T-cell (primary cell): ENCODE measurements around the gene THUMPD1. TPM values are rescaled to one million over a fixed set of nuclear protein-coding genes. Genes with fewer than 3 reads are reported as not detected.
"Not testable (repeated sequence)": the region's sequence is repeated elsewhere in the genome, so short reads cannot be mapped to it uniquely, and the experiment has no call there.

ENCODE experiments used
- ATAC-seq, 4 experiments: fragments of 200-7000 bp in 3 of 4; fragments of 150-1000 bp in 1 of 4; cut with Tn5 transposase; replicated peaks in 1 of 4; 1 replicate in 3 of 4; 2 replicates in 1 of 4; pipeline ENCODE4 v1.10.0; 2021; ENCODE audit warnings: moderate library complexity in 3 of 4, mild to moderate bottlenecking in 2 of 4, moderate number of reproducible peaks in 1 of 4
- CTCF ChIA-PET, 2 donors: fragments of 300-600 bp; sonication (Branson Sonifier 250); formaldehyde crosslinking; loops; one replicate each; lab custom pipeline; 2022; ENCODE audit warnings: antibody characterized with exemption in 2 of 2; lab: Charles Lee
- POLR2A ChIA-PET, 2 donors: fragments of 300-600 bp; sonication (Branson Sonifier 250); formaldehyde crosslinking; loops; one replicate each; lab custom pipeline; 2022; ENCODE audit warnings: antibody characterized with exemption in 2 of 2; lab: Charles Lee
- DNase-seq, 35 experiments: peaks; one replicate each; pipeline versions ENCODE4 v3.0.0 to v3.0.0-alpha.2; 2013 to 2023
- H3K27ac ChIP-seq: one replicate; pipeline ENCODE4 v1.5.1; 2013; ENCODE audit warnings: low read length
- H3K27me3 ChIP-seq, 2 experiments: replicated peaks in 1 of 2; 1 replicate in 1 of 2; 2 replicates in 1 of 2; pipeline versions ENCODE4 v1.6.1 to v1.7.0; 2013; ENCODE audit warnings: low read length in 1 of 2, mixed read lengths in 1 of 2; ENCODE audit not compliant: control insufficient read depth in 2 of 2, insufficient read depth in 2 of 2; ENCODE audit errors: extremely low read depth in 1 of 2
- H3K36me3 ChIP-seq, 2 donors: 1 replicate in 1 of 2; 2 replicates in 1 of 2; pipeline versions ENCODE4 v1.6.1 to v1.7.0; 2013; ENCODE audit warnings: low read length in 1 of 2; ENCODE audit not compliant: control insufficient read depth in 2 of 2, insufficient read depth in 1 of 2; ENCODE audit errors: extremely low read depth in 1 of 2
- H3K4me1 ChIP-seq, 2 experiments: 1 replicate in 1 of 2; 2 replicates in 1 of 2; pipeline versions ENCODE4 v1.6.1 to v1.7.0; 2013; ENCODE audit warnings: low read length in 2 of 2, mixed read lengths in 1 of 2; ENCODE audit not compliant: insufficient read depth in 2 of 2, control insufficient read depth in 1 of 2; ENCODE audit errors: extremely low read depth in 1 of 2
- H3K4me3 ChIP-seq, 2 donors: 1 replicate in 1 of 2; 2 replicates in 1 of 2; pipeline versions ENCODE4 v1.5.1 to v1.7.0; 2013; ENCODE audit warnings: mild to moderate bottlenecking in 2 of 2, low read length in 1 of 2, moderate library complexity in 1 of 2; ENCODE audit not compliant: control insufficient read depth in 1 of 2; ENCODE audit errors: extremely low read depth in 1 of 2
- H3K9me3 ChIP-seq: 2 replicates; pipeline ENCODE4 v1.7.0; 2013
- H3K27ac Mint-ChIP-seq, 2 donors: one replicate each; pipeline ENCODE4 v1.8.0; 2020 to 2021; ENCODE audit warnings: mild to moderate bottlenecking in 2 of 2, mixed read lengths in 2 of 2
- H3K27me3 Mint-ChIP-seq, 2 donors: one replicate each; pipeline ENCODE4 v1.8.0; 2021 to 2022; ENCODE audit warnings: mixed read lengths in 2 of 2
- H3K36me3 Mint-ChIP-seq: one replicate; pipeline ENCODE4 v1.8.0; 2021; ENCODE audit warnings: mixed read lengths
- H3K4me1 Mint-ChIP-seq, 3 donors: one replicate each; pipeline ENCODE4 v1.8.0; 2020 to 2022; ENCODE audit warnings: mixed read lengths in 3 of 3, mild to moderate bottlenecking in 1 of 3
- H3K4me3 Mint-ChIP-seq, 3 donors: one replicate each; pipeline ENCODE4 v1.8.0; 2020 to 2022; ENCODE audit warnings: mild to moderate bottlenecking in 3 of 3, mixed read lengths in 3 of 3, moderate library complexity in 3 of 3
- H3K9me3 Mint-ChIP-seq, 3 donors: one replicate each; pipeline ENCODE4 v1.8.0; 2020 to 2022; ENCODE audit warnings: mixed read lengths in 3 of 3
- whole genome bisulfite sequencing: methylation state at CpG from one replicate; pipeline ENCODE4 v1.1.5; 2013; ENCODE audit warnings: missing lambda C conversion rate; ENCODE audit not compliant: insufficient coverage; 5-methylcytosine and 5-hydroxymethylcytosine counted together
- total RNA-seq, 35 experiments: library from RNA in 6 of 35; stranded (reverse) in 6 of 35; fragments of 120-200 nt in 1 of 35; gene quantifications; one replicate each; pipeline versions ENCODE4 v1.2.1 to v1.2.4 and lab custom pipeline; 2013 to 2026

Gene THUMPD1
- total RNA-seq, 5 donors from 2014 or later (not counting 1 experiment from before 2014, with no cell fraction given): 57.0 to 96.2 (median 61.4) TPM

GRCh38 chr16:20764448-20764847 lies 22.8 kb upstream of the THUMPD1 start:
- Mint-ChIP-seq H3K27ac (peak overlapping the region in 1 of 2 donors; percentile 98), H3K36me3 (peaks cover 19% of the 10 kb centered on the region), H3K4me1 (peaks cover 30 to 44% (median 35%) of the 10 kb centered on the region in 3 donors), H3K4me3 (peak overlapping the region in 1 of 3 donors; percentile 78)
- H3K9me3 ChIP-seq, H3K36me3 ChIP-seq, H3K9me3 Mint-ChIP-seq, POLR2A ChIA-PET, H3K27me3 ChIP-seq, ATAC-seq, DNase-seq, H3K4me1 ChIP-seq, H3K4me3 ChIP-seq, H3K27ac ChIP-seq, H3K27me3 Mint-ChIP-seq: not testable (repeated sequence)
- WGBS: no CpG with 5 or more reads among the region's 1 CpG
- CTCF ChIA-PET: interaction anchor here (0.5 to 1.1 kb wide), 4 partner anchors 12 to 136 kb away, joined by 3 to 5 read pairs (median 4); partner anchors contain the start of genes DCUN1D3 (in 1 of the 2) and LYRM1 (in 1 of the 2)

- H3K9me3 Mint-ChIP-seq: peaks cover 0 to 9% (median 2%) of the 10 kb centered on the region in 3 donors
- H3K27ac Mint-ChIP-seq: peak within 1 kb of the TSS; percentile 93 to 98
- H3K36me3 ChIP-seq: no peaks in the 10 kb centered on the region
- H3K27me3 Mint-ChIP-seq: no peaks in the 10 kb centered on the region
- DNase-seq (peak; percentile 35 to 85 (median 62)), ATAC-seq (peak; percentile 98 to 99 (median 99))
- POLR2A ChIA-PET: no interaction called here
- H3K27me3 ChIP-seq: no peaks in the 10 kb centered on the region
- H3K27ac ChIP-seq: peak within 1 kb of the TSS; percentile 58
- WGBS: 7% methylated on average over 4 of the region's 10 CpGs
- no peaks in the 10 kb centered on the region for H3K9me3 ChIP-seq
- peaks cover 0 to 6% of the 10 kb centered on the region in 2 experiments for H3K4me1 ChIP-seq
- peaks cover 30 to 44% (median 35%) of the 10 kb centered on the region in 3 donors for H3K4me1 Mint-ChIP-seq
- peaks cover 22% of the 10 kb centered on the region for H3K36me3 Mint-ChIP-seq
- peak within 1 kb of the TSS; percentile 8 to 50 for H3K4me3 ChIP-seq
- H3K4me3 Mint-ChIP-seq: peak within 1 kb of the TSS; percentile 78 to 91 (median 90)
- CTCF ChIA-PET: interaction anchor here in 1 of 2 donors (0.6 to 1.1 kb wide), 4 partner anchors 13 to 43 kb away, joined by 3 to 5 read pairs (median 3); partner anchors contain the start of genes ERI2 and REXO5
Measured at GRCh38 chr16:20763461-20764232, 22.0 kb upstream of the THUMPD1 start, which contains the start of gene ACSM3. ACSM3 (plus strand) TSS chr16:20764014; CDS start chr16:20770035, 6,021 bp downstream.

- Histone ChIP-seq H3K27ac (peak overlapping the region; percentile 58), H3K27me3 (no peaks in the 10 kb centered on the region), H3K9me3 (no peaks in the 10 kb centered on the region), H3K4me1 (peaks cover 0 to 6% of the 10 kb centered on the region in 2 experiments), H3K36me3 (no peaks in the 10 kb centered on the region), H3K4me3 (no peak overlapping the region)
- H3K4me1 Mint-ChIP-seq: peaks cover 30 to 44% (median 35%) of the 10 kb centered on the region in 3 donors
- no peaks in the 10 kb centered on the region for H3K27me3 Mint-ChIP-seq
- H3K36me3 Mint-ChIP-seq: peaks cover 22% of the 10 kb centered on the region
- ChIA-PET CTCF (interaction anchor here in 1 of 2 donors (0.6 kb wide), 1 partner anchor 318 kb away, joined by 3 read pairs; no protein-coding TSS in a partner anchor), POLR2A (interaction anchor here in 1 of 2 donors (0.6 kb wide), 1 partner anchor 44 kb away, joined by 5 read pairs; no protein-coding TSS in a partner anchor)
- H3K27ac Mint-ChIP-seq: peak overlapping the region; percentile 93 to 98
- DNase-seq (no peak), ATAC-seq (no peak)
- peaks cover 0 to 9% (median 2%) of the 10 kb centered on the region in 3 donors for H3K9me3 Mint-ChIP-seq
- peak overlapping the region; percentile 78 to 91 (median 90) for H3K4me3 Mint-ChIP-seq
- WGBS: no CpG with 5 or more reads among the region's 3 CpGs
Measured at GRCh38 chr16:20762404-20763123, 20.9 kb upstream of the THUMPD1 start.

- Mint-ChIP-seq H3K4me1 (peaks cover 30 to 44% (median 35%) of the 10 kb centered on the region in 3 donors), H3K27me3 (no peaks in the 10 kb centered on the region), H3K36me3 (peaks cover 22% of the 10 kb centered on the region), H3K9me3 (peaks cover 0 to 9% (median 2%) of the 10 kb centered on the region in 3 donors), H3K27ac (no peak overlapping the region), H3K4me3 (no peak overlapping the region)
- ATAC-seq (no peak), DNase-seq (no peak)
- Histone ChIP-seq H3K9me3 (no peaks in the 10 kb centered on the region), H3K27me3 (no peaks in the 10 kb centered on the region), H3K36me3 (no peaks in the 10 kb centered on the region), H3K27ac (no peak overlapping the region), H3K4me1 (peaks cover 0 to 6% of the 10 kb centered on the region in 2 experiments), H3K4me3 (no peak overlapping the region)
- CTCF ChIA-PET: interaction anchor here in 1 of 2 donors (0.5 kb wide), 1 partner anchor 793 kb away, joined by 4 read pairs; no protein-coding TSS in a partner anchor
- POLR2A ChIA-PET: no interaction called here
- 100% methylated on average over 1 of the region's 1 CpG for WGBS
Measured at GRCh38 chr16:20761175-20761574, 19.6 kb upstream of the THUMPD1 start.

GRCh38 chr16:20760346-20760745 lies 18.7 kb upstream of the THUMPD1 start:
- no CpG with 5 or more reads among the region's 2 CpGs for WGBS
- POLR2A ChIA-PET: no interaction called here

GRCh38 chr16:20755799-20756198 lies 14.2 kb upstream of the THUMPD1 start:
- ATAC-seq, H3K27ac Mint-ChIP-seq, POLR2A ChIA-PET, H3K9me3 ChIP-seq, H3K4me3 ChIP-seq, DNase-seq, H3K27me3 ChIP-seq, H3K36me3 ChIP-seq, H3K4me3 Mint-ChIP-seq, H3K27me3 Mint-ChIP-seq, H3K4me1 ChIP-seq, CTCF ChIA-PET, H3K4me1 Mint-ChIP-seq, H3K27ac ChIP-seq: not testable (repeated sequence)
- Mint-ChIP-seq H3K36me3 (peaks cover 19% of the 10 kb centered on the region), H3K9me3 (peaks cover 0 to 17% (median 7%) of the 10 kb centered on the region in 3 donors)
- no CpG with 5 or more reads among the region's 5 CpGs for WGBS

More at GRCh38 chr16:20760346-20760745, 18.7 kb upstream of the THUMPD1 start:
- CTCF ChIA-PET: no interaction called here
- Histone ChIP-seq H3K27me3 (no peaks in the 10 kb centered on the region), H3K36me3 (no peaks in the 10 kb centered on the region), H3K9me3 (no peaks in the 10 kb centered on the region), H3K4me3 (no peak overlapping the region), H3K4me1 (peaks cover 0 to 6% of the 10 kb centered on the region in 2 experiments), H3K27ac (no peak overlapping the region)
- Mint-ChIP-seq H3K4me1 (peaks cover 30 to 44% (median 31%) of the 10 kb centered on the region in 3 donors), H3K9me3 (peaks cover 0 to 9% (median 2%) of the 10 kb centered on the region in 3 donors), H3K27me3 (no peaks in the 10 kb centered on the region), H3K4me3 (no peak overlapping the region), H3K27ac (no peak overlapping the region), H3K36me3 (peaks cover 22% of the 10 kb centered on the region)
- ATAC-seq: no peak
- DNase-seq: no peak
